NCI-H1048 (cell line): ENCODE results near the gene KCTD16.
A peak's percentile ranks its signal among the peaks of the same experiment; 100 is the strongest.

ENCODE experiments used
- DNase-seq: peaks from one replicate; lab custom pipeline; 2025; lab: John Stamatoyannopoulos, UW

KCTD16 gene

DNA sequence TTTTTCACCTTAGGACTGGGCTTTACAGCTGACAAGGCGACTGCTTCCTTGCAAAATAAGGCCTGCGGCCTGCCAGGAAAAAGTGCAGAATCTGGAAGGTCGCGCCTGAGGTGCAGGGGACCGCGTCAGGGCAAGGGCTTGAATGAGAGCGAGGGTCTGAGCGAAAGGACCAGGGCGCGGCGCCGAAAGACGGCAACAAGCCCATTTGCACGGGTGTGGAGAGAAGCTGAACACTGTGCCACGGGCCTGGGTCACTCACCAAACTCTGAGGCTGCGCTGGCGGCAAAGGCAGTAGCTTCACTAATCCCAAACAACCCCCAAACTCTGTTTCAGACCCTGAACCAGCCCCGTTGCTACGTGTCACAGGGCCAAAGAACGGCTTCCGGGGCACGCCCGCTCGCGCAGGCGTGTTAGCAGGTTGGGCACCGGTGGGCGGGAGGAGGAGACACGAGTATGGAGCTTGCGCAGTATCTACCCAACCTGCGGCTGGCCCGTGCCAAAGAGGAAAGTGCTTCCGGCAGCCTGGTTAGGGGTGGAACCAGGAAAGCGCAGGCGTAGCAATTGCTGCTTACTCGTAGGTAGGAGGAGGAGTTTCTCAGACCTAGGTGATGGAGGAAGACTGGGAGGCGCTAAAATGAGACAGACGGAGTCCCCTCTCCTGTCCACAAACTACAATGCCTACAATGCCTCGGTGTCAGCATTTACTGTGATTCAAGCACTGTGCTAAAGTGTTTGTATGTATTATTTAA, at the start of gene KCTD16, which contains the start of gene YIPF5:
Gene KCTD16, plus strand, starts transcription at position 598 of the 749 bp plus-strand sequence.
Gene YIPF5, minus strand, starts transcription at position 384 of the 749 bp plus-strand sequence. CDS start 704 bp downstream, outside the sequence.
- peak; percentile 97 for DNase-seq

DNA sequence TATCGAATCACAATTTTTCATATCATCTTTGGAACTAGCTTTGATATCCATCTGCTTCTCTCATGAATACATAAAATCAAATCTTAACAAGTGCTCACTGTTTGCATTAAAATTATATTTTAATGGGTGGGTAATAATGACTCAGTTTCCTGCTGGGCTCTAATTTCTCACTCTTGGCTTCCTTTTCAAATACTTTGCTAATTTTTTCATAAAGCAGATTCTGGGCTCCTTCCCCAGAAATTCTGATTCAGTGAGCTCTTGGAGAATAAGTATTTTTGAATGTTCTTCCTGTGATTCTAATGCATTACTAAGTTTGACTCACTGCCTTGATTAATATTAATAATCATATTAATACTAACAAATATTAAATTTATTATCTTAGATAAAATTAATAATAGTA, 49.1 kb upstream of the KCTD16 start:
- DNase-seq = no peak

DNA sequence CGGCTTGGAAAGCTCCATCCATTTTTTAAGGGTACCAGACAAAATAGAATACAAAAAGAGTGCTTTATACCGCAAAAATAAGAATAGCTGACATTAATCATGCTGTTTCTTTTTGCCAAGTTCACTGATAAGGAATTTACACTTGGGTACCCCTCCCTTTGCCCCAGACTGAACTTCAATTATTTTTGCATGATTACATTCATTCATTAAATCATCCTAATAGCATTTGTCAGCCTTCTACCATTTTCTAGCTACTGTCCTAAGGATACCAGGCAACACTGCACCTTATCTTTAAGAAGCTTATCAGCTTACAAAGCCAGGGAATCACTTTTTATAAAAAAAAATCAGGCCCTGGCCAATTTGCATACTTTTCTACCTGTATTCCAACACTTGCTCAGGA, 48.6 kb upstream of the KCTD16 start:
- no peak for DNase-seq

DNA sequence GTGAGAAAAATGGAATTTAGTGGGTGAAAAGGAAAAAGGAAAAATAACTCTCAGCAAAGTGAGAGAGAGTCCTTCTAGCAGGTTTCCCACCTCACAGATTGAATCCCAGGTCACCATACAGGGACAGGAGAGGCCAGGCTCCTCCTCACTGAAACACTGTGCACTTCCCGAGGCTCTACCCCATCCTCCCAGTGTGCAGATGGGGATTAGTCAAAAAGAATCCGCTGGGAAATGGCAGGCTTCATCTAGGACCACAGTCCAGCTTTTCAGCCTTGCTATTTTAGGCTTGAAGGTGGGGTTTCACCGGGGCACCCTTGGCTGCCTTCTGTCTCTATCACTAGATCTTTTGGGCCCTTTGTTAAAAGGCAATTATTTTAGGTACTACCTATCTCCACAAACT, 48.0 kb upstream of the KCTD16 start:
- DNase-seq = no peak

DNA sequence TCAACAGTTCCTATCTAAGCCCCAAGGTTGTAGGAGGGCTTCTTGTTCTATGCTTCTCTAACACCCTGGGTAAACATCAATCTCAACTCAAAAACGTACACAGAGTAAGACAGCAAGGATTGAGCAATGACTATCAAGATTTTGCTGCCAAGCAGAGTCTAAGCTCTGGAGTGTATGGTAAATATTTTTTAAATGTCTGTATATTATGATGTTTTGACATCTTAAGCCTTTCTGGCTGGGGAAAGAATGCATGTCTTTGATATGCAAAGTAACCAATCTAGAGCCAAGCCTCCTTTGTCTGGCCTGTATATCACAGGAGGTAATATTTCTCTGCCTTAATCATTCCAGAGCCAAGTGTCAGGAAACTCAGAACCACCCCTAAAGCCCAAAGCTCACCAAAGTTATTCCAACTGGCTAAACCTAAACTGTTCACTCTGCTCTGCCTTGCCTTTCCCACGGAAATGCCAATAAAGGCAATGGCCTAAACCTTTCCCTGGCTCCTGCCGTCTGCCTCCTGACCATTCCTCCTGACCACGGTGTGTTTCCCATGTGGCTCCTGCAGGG, 45.4 kb upstream of the KCTD16 start:
- no peak for DNase-seq

DNA sequence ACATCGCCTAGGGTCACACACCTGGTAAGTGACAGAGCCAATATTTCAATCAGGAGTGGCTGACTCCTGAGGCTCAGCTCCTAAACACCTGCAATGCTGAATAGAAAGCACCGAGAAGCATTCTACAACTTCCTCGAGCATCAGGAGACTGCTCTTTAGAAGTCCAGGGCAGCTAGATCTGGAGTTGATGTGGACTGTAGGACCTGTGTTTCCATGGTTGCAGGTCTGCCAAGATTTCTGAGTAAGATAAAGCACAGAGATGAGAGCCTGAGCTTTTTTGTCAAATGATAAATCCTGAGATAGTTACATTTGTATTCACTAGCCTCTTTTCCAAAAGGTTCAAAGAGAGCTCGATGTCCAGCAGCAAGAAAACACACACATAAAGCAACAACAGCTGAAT, 44.0 kb upstream of the KCTD16 start:
- DNase-seq = no peak

DNA sequence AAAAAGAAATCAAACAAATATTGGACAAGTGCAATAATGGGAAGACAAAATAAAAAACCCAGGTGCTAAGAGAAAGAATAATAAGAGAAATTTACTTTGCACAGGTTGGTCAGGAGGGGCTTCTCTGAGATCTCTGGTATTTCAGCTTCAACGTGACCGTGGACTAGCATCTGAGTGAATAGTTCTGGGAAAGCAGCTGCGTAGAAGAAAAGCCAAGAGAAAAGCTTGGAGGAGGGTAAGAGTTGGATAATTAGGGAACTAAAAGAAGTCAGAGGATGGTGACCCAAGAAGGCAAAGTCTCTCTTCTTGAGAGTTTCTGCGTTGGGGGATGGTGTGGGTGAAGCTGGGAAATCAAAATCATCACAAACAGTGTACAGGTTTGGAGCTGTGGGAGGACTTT, 41.8 kb upstream of the KCTD16 start:
- DNase-seq = no peak

DNA sequence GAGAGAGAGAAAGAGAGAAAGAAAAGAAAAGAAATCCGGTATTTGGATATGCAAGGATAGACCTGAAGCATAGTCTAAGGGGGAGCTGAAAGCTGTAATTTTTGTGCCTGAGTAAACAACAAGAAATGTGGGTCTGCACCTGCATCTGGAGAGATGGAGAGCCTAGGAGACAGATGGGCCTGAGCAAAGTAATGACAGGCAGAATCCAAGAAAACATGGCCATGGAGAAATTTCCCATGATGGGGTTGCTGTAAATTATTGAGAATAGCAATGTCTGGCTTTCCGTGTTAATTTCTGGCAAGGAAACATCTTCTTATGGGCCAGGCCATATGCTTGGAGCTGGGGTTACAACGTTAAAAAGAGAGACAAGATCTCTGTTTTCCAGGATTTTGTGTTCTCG, 40.4 kb upstream of the KCTD16 start:
- DNase-seq = no peak

DNA sequence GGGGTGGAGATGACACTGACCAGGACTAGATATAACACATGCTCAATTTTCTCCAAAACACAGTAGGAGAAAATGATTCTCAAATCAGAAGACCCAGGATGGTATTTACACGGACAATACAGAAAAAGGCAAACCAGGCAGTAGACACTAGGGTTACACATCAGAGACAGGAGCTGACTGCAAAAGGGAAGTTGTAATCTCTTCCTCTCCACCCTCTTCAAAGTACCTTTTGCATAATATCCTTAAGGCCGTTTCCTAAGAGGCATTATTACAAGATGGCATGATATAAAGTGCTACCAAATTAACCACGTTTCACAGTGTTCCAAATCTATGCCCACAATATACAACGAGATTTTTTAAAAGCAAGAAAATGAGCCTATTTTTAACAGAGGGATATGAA, 39.4 kb upstream of the KCTD16 start:
- no peak for DNase-seq

DNA sequence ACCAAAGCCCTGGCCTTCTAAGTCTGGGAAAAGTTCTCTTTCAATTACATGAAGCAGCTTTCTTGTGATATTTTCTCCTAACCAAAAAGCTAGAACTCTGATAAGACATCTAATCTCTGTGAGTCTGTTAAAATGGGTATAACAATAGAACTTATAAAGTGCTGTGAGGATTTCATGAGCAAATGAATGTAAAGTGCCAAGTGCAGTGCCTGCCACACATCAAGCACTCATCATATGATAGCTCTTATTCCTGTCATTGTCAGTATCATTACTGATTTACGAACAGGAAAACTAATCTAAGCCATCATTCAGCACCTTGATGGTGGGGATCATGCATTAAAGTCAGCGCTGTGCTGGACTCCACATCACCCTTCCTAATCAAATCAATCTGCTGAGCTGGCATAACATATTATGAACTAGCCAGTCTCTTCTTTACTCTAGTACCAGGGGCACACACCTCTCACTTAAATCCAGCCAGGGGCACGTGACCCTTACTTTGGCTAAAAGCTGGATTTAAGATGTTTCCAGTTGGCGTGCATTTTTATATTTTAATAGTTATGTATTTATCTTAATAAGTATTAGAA, 37.5 kb upstream of the KCTD16 start:
- DNase-seq = no peak

DNA sequence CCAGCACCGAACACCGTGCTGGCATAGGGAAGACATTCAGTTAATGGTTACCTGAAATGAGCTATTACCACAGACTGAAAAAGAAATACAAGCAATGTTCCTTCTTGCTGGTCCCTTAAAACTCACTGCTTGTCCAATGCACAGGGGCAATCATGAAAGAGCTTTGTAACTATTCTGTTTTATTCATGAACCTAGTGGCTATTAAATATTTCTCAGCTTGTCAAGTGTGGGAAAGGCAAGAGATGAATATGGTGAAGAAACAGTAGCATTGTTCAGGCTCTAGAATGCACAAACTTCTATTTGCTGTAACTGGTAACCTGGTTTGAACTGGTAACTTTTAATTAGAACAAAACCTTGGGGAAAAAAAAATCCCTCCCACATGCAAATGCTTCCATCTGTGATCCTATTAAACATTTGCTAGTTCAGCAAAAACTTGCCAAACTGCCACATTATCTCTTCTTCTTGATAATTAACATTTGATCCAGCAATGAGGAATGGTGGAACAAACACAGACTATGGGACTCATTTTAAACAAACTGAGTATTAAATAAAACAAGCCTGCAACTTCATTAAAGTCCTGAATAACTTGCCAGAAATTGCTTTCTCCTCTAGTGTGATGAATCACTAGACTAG, 36.4 kb upstream of the KCTD16 start:
- DNase-seq = no peak

DNA sequence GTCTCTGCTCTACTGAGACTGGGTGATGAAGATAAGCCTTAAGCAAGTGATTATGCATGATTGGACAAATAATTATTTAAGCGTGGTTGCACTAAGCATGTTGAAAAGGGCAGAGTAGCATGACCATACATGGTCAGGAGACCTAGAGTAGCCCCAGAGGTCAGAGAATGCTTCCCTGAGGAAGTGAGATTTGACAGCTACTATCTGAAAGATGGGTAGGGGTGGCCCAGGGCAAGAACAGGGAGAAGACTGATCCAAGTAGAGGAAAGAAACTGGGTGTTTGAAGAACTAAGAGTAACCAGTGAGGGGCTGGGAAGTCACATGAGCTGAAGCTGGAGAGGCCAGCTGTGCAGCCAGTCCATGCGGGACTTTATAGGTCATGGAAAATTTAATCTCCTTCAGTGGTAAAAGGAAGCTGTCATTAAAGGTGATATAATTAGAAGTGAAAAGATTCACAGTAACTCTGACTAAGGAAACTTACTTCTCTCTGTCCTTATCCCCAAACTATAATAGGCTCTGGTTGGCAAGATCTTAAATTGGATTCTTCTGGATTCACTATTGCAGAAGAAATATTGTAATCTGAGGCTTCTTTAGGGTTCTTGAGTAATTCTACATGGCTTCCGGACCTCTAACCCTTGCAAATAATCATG, 35.4 kb upstream of the KCTD16 start:
- DNase-seq = no peak

DNA sequence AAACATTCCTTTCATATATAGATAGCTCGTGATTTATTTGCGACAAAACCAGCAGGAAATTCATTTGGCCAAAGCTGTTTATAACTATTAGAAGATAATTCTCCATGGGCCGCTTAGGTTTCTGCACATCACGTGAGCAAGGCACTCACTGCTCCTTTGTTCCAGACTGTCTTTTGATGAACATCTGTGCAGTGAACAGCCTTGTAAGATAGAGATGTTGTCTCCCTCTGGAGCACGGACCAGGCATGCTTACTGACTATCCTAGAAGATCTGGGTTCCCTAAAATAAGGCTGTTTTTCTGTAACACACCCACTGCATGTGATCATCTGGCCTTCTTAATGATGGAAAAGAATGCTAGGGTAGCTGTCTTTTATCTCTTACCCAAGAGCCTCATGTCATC, 31.1 kb upstream of the KCTD16 start:
- DNase-seq = no peak

DNA sequence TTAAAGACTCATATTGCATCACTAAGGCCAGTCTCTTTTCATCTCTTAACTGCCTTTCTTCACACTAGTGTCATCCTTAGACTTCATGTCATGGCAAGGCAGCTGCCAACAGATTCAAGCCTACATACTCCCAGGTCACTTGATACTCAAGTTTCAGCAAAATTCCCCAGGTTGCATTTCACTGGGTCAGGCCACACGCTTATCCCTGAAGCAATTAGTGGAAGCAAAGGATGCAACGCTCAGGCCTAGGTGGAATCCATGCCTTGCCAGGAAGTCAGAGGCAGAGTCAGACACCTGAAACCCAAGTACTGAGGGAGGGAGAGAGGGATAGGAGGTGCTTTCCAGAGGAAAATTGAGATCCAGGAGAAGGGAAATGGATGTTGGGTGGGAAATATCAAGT, 29.1 kb upstream of the KCTD16 start:
- no peak for DNase-seq

DNA sequence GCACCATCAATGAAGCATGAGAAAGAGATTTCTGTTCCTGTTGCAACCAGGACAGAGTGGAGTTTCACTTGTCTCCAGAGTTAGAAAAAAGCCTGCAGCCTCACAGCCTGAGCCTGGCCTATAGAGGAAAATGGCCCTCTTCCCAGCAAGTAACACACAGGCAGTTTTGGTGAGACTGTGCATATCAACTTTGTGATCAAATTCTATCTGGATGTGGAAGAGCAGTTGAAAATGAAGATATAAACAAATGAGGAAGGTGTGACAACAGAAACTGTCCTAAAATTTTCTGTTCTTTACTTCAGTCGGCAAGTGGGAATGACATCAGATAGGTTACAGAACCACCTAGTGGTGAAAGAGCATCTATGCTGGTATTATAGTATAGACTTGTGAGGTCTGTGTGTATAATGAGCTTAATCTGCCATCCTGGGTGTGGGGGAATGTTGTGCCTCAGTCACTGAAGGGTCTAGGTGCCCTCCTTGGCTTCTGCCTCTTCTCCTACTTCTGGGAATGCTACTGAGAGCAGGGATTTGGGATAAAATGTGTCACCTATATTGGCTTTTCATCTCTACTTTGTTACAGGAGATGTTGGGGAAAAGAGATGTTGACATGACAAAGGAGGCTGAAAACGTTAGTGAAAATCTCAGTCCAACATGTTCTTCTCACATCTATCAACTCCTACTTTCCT, 28.4 kb upstream of the KCTD16 start:
- DNase-seq = no peak

DNA sequence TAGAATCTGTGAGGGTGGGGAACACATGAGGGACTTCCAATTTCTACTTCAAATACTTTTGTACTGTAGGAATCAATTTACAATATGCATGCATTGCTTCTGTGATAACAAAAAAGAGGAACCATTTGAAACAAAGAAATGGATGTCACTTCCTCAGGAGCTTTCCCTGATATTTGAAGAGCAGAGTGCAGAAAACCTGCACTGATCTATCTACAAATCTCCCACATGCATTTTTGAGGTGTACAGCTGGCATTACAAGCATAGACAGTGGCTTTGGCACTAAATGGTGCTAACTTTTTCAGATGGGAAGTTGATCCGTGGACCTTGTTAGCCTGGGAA, 27.9 kb upstream of the KCTD16 start:
- no peak for DNase-seq

DNA sequence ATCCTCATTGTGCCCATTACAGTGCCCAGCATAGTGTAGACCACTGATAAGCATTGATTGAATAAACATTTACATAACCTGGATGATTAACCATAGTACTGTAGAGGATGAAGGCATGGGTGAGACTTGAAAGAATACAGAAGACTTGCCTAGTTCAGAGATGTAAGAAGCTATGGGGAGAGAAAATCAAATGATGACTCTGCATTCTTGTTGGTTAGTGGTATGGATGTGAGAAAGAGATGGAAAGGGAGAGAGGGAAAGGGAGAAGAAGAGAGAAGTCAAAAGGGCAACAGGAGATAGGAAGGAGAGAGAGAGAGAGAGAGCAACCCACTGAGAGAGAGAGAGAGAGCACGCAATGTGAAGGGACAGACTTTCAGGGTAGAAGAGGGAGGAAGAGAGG, 27.0 kb upstream of the KCTD16 start:
- no peak for DNase-seq

DNA sequence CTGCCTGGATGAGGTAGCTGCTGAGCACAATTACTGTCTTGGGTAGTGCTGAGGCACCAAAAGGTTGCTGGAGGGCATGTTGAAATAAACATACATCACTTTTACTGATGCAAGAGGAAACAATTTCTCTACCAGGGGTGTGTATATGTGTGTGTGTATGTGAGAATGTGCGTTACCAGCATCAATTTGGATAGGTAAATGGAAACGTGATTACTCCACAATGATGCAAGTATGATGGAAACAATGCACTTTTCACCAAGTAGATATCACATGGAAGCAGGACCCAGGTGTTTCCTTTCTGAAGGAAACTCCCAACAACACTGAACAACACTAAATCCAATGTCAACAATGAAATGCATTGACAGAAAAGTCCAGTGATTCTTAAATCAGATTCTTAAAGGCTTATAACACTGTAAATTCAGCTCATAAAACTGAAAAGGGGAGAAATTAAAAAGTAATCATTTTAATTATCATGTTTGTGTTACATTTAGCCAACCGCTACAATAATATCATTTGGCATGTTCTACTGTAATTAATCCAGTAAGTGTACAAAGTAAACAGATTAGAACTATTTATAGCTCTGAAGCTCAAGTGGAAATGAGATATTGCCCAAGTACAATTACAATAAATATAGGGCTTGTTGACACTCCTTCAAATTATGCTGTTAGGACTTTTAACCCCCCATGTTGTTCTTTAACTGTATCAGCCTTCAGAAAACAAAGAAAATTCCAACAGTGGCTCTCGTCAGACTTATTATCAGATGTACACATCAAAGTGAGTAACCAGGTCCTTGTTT, 25.5 kb upstream of the KCTD16 start:
- no peak for DNase-seq

DNA sequence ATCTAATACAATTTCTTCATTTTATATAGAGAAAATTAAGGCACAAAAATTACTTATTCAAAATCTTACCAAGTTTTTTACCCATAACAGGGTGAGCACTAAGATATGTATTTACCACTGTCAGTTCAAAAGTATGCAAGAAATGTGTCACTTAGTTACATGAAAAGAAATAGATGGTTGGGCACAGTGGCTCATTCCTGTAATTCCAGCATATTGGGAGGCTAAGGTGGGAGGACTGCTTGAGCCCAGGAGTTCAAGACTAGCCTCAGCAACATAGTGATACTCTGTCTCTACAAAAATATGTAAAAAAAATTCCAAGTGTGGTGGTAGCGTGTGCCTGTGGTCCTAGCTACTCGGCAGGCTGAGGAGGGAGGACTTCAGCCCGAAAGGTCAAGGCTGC, 19.6 kb upstream of the KCTD16 start:
- no peak for DNase-seq

DNA sequence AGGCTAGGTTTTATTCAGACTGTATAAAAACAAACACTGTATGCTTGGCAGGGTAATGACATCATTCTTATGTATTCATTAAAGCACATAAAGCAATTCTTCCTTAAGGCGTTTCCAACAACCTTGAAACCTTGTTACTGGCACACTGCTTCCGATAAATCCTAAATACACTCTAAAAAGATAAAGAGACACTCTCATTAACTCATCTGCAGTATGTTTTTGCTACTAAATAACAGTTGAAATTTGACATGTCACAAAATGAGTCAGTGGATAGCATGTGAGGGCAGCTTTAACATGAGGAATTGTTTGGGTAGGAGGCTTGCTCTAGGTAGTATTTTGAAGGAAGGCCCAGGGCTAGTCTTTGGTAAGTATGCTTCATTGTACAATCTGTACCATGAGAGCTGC, 13.9 kb upstream of the KCTD16 start:
- no peak for DNase-seq

DNA sequence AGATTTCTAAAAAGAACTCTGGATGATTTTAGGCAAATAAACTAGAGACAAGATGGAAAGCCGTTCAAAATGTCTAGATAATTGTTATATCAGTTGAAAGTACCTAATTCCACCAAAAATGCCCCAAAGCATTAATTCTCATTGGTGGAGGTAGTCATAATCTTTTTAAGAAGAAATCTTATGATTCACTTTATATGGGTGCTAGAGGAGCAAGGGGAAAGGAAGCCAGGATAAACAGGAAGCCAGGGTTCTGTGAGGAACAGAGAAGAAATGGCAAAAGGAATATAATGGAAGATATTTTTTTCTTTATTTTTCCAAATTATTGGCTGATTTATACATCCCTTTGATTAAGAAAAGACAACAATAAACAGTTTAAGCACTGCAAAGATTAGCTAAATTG, 8.0 kb upstream of the KCTD16 start:
- no peak for DNase-seq
